ENCODE measurements around the gene RBAK.
"Not testable (repeated sequence)": the region's sequence is repeated elsewhere in the genome, so short reads cannot be mapped to it uniquely, and the experiment has no call there.

RBAK gene

GRCh38 chr7:5088228-5088833 is 42.7 kb downstream of the RBAK start:
- H3K9me3 ChIP-seq (ENCODE audit: control extremely low read depth in 1 of 5, control insufficient read depth in 4 of 5, insufficient read depth in 2 of 5, low read depth in 1 of 5, low read length in 4 of 5); H3K4me3 ChIP-seq (ENCODE audit: control insufficient read depth in 1 of 7, extremely low read depth in 1 of 7, insufficient read depth in 4 of 7, low read depth in 2 of 7, low read length in 6 of 7); DNase-seq; POLR2A ChIA-PET; H3K36me3 ChIP-seq (ENCODE audit: control insufficient read depth in 4 of 4, insufficient read depth in 4 of 4, low read length in 3 of 4); H3K4me1 ChIP-seq (ENCODE audit: control extremely low read depth in 1 of 4, control insufficient read depth in 4 of 4, insufficient read depth in 4 of 4, low read length in 3 of 4); H3K27ac ChIP-seq (ENCODE audit: insufficient read depth in 1 of 2, low read depth in 1 of 2, low read length in 2 of 2, poor library complexity in 1 of 2, severe bottlenecking in 2 of 2): not testable (repeated sequence)
- 94% methylated on average over 8 of the region's 12 CpGs for WGBS (ENCODE audit: insufficient coverage)
- CTCF ChIA-PET: interaction anchor here (0.8 to 6.8 kb wide), 5 partner anchors 114 to 296 kb away, joined by 3 to 52 read pairs (median 4); no protein-coding TSS in a partner anchor
- peaks cover 0 to 15% (median 2%) of the 10 kb centered on the region in 5 experiments for H3K27me3 ChIP-seq (replicated peaks in 2 of 5; ENCODE audit: control insufficient read depth in 4 of 5, insufficient read depth in 5 of 5, low read length in 4 of 5)

DNA sequence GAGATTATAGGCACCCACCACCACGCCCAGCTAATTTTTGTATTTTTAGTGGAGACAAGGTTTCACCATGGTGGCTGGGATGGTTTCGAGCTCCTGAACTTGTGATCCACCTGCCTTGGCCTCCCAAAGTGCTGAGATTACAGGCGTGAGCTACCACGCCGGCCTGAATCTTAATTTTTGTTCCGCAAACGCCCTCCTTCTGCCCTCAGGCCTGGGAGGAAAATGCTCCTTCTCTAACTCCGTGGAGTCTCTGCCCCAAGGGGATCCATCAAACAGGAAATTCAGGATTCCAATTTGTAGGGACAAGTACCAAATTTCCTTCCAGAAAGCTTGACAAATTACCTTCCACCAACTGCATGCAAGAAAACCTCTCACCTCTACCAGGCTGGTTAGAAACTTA is 43.2 kb downstream of the RBAK start:
- WGBS (ENCODE audit: insufficient coverage): 92% methylated on average over 8 of the region's 8 CpGs
- H3K4me1 ChIP-seq (ENCODE audit: control extremely low read depth in 1 of 4, control insufficient read depth in 4 of 4, insufficient read depth in 4 of 4, low read length in 3 of 4): peaks cover 0 to 3% (median 1%) of the 10 kb centered on the region in 4 experiments
- H3K27me3 ChIP-seq (replicated peaks in 2 of 5; ENCODE audit: control insufficient read depth in 4 of 5, insufficient read depth in 5 of 5, low read length in 4 of 5): peaks cover 0 to 14% (median 2%) of the 10 kb centered on the region in 5 experiments
- H3K9me3 ChIP-seq (ENCODE audit: control extremely low read depth in 1 of 5, control insufficient read depth in 4 of 5, insufficient read depth in 2 of 5, low read depth in 1 of 5, low read length in 4 of 5): peaks cover 0 to 12% (median 4%) of the 10 kb centered on the region in 5 experiments
- H3K4me3 ChIP-seq (ENCODE audit: control insufficient read depth in 1 of 7, extremely low read depth in 1 of 7, insufficient read depth in 4 of 7, low read depth in 2 of 7, low read length in 6 of 7): no peak overlapping the region
- ChIA-PET CTCF (interaction anchor here (1.6 to 6.8 kb wide), 3 partner anchors 115 to 296 kb away, joined by 4 to 52 read pairs (median 30); no protein-coding TSS in a partner anchor), POLR2A (no interaction called here)
- no peak for DNase-seq
- H3K27ac ChIP-seq (ENCODE audit: insufficient read depth in 1 of 2, low read depth in 1 of 2, low read length in 2 of 2, poor library complexity in 1 of 2, severe bottlenecking in 2 of 2): no peak overlapping the region
- no peaks in the 10 kb centered on the region for H3K36me3 ChIP-seq (ENCODE audit: control insufficient read depth in 4 of 4, insufficient read depth in 4 of 4, low read length in 3 of 4)

- Histone ChIP-seq H3K27ac (ENCODE audit: insufficient read depth in 1 of 2, low read depth in 1 of 2, low read length in 2 of 2, poor library complexity in 1 of 2, severe bottlenecking in 2 of 2) (no peak overlapping the region), H3K4me1 (ENCODE audit: control extremely low read depth in 1 of 4, control insufficient read depth in 4 of 4, insufficient read depth in 4 of 4, low read length in 3 of 4) (no peaks in the 10 kb centered on the region), H3K27me3 (replicated peaks in 2 of 5; ENCODE audit: control insufficient read depth in 4 of 5, insufficient read depth in 5 of 5, low read length in 4 of 5) (no peaks in the 10 kb centered on the region), H3K9me3 (ENCODE audit: control extremely low read depth in 1 of 5, control insufficient read depth in 4 of 5, insufficient read depth in 2 of 5, low read depth in 1 of 5, low read length in 4 of 5) (peaks cover 2 to 34% (median 18%) of the 10 kb centered on the region in 5 experiments), H3K4me3 (ENCODE audit: control insufficient read depth in 1 of 7, extremely low read depth in 1 of 7, insufficient read depth in 4 of 7, low read depth in 2 of 7, low read length in 6 of 7) (no peak overlapping the region), H3K36me3 (ENCODE audit: control insufficient read depth in 4 of 4, insufficient read depth in 4 of 4, low read length in 3 of 4) (no peaks in the 10 kb centered on the region)
- no peak for DNase-seq
- WGBS (ENCODE audit: insufficient coverage): 90% methylated on average over 2 of the region's 5 CpGs
- ChIA-PET CTCF (no interaction called here), POLR2A (no interaction called here)
Measured at GRCh38 chr7:5093948-5094347, 48.3 kb downstream of the RBAK start.

DNA sequence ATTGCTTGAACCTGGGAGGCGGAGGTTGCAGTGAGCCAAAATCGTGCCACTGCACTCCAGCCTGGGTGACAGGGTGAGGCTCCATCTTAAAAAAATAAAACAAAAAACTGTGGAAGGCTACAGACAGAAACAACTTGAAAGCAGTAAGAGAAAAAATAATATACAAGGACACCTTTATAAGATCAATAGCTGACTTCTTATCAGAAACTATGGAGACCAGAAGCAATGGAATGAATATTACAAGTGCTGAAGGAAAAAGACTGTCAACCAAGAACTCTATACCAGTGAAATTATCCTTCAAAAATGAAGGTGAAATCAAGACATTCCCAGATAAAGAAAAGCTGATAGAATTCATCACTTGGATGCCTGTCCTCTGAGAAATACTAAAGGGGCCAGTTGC is 49.0 kb downstream of the RBAK start:
- Histone ChIP-seq H3K4me3 (ENCODE audit: control insufficient read depth in 1 of 7, extremely low read depth in 1 of 7, insufficient read depth in 4 of 7, low read depth in 2 of 7, low read length in 6 of 7) (no peak overlapping the region), H3K9me3 (ENCODE audit: control extremely low read depth in 1 of 5, control insufficient read depth in 4 of 5, insufficient read depth in 2 of 5, low read depth in 1 of 5, low read length in 4 of 5) (peaks cover 2 to 34% (median 20%) of the 10 kb centered on the region in 5 experiments), H3K27me3 (replicated peaks in 2 of 5; ENCODE audit: control insufficient read depth in 4 of 5, insufficient read depth in 5 of 5, low read length in 4 of 5) (no peaks in the 10 kb centered on the region), H3K4me1 (ENCODE audit: control extremely low read depth in 1 of 4, control insufficient read depth in 4 of 4, insufficient read depth in 4 of 4, low read length in 3 of 4) (no peaks in the 10 kb centered on the region), H3K27ac (ENCODE audit: insufficient read depth in 1 of 2, low read depth in 1 of 2, low read length in 2 of 2, poor library complexity in 1 of 2, severe bottlenecking in 2 of 2) (no peak overlapping the region), H3K36me3 (ENCODE audit: control insufficient read depth in 4 of 4, insufficient read depth in 4 of 4, low read length in 3 of 4) (no peaks in the 10 kb centered on the region)
- DNase-seq: peak in 1 of 3 donors; percentile 22
- 100% methylated on average over 1 of the region's 2 CpGs for WGBS (ENCODE audit: insufficient coverage)
- POLR2A ChIA-PET: no interaction called here
- CTCF ChIA-PET: interaction anchor here (1.6 kb wide), 1 partner anchor 8 kb away, joined by 3 read pairs; no protein-coding TSS in a partner anchor

- DNase-seq: no peak
- WGBS (ENCODE audit: insufficient coverage): 74% methylated on average over 5 of the region's 7 CpGs
- Histone ChIP-seq H3K4me3 (ENCODE audit: control insufficient read depth in 1 of 7, extremely low read depth in 1 of 7, insufficient read depth in 4 of 7, low read depth in 2 of 7, low read length in 6 of 7) (no peak overlapping the region), H3K27ac (ENCODE audit: insufficient read depth in 1 of 2, low read depth in 1 of 2, low read length in 2 of 2, poor library complexity in 1 of 2, severe bottlenecking in 2 of 2) (no peak overlapping the region), H3K36me3 (ENCODE audit: control insufficient read depth in 4 of 4, insufficient read depth in 4 of 4, low read length in 3 of 4) (no peaks in the 10 kb centered on the region), H3K9me3 (ENCODE audit: control extremely low read depth in 1 of 5, control insufficient read depth in 4 of 5, insufficient read depth in 2 of 5, low read depth in 1 of 5, low read length in 4 of 5) (no peaks in the 10 kb centered on the region), H3K27me3 (replicated peaks in 2 of 5; ENCODE audit: control insufficient read depth in 4 of 5, insufficient read depth in 5 of 5, low read length in 4 of 5) (peaks cover 0 to 5% (median 0%) of the 10 kb centered on the region in 5 experiments), H3K4me1 (ENCODE audit: control extremely low read depth in 1 of 4, control insufficient read depth in 4 of 4, insufficient read depth in 4 of 4, low read length in 3 of 4) (no peaks in the 10 kb centered on the region)
- POLR2A ChIA-PET: interaction anchor here (0.6 kb wide), 1 partner anchor 1696 kb away, joined by 4 read pairs; no protein-coding TSS in a partner anchor
- CTCF ChIA-PET: interaction anchor here (1.1 kb wide), 1 partner anchor 142 kb away, joined by 3 read pairs; no protein-coding TSS in a partner anchor
Measured at GRCh38 chr7:5116359-5116758, 70.7 kb downstream of the RBAK start.

GRCh38 chr7:5117095-5117970 is 71.7 kb downstream of the RBAK start:
- no peak overlapping the region for H3K27ac ChIP-seq (ENCODE audit: insufficient read depth in 1 of 2, low read depth in 1 of 2, low read length in 2 of 2, poor library complexity in 1 of 2, severe bottlenecking in 2 of 2)
- DNase-seq: no peak
- WGBS (ENCODE audit: insufficient coverage): 95% methylated on average over 55 of the region's 56 CpGs
- POLR2A ChIA-PET: no interaction called here
- H3K9me3 ChIP-seq (ENCODE audit: control extremely low read depth in 1 of 5, control insufficient read depth in 4 of 5, insufficient read depth in 2 of 5, low read depth in 1 of 5, low read length in 4 of 5): no peaks in the 10 kb centered on the region
- H3K4me3 ChIP-seq (ENCODE audit: control insufficient read depth in 1 of 7, extremely low read depth in 1 of 7, insufficient read depth in 4 of 7, low read depth in 2 of 7, low read length in 6 of 7): no peak overlapping the region
- H3K27me3 ChIP-seq (replicated peaks in 2 of 5; ENCODE audit: control insufficient read depth in 4 of 5, insufficient read depth in 5 of 5, low read length in 4 of 5): peaks cover 0 to 5% (median 0%) of the 10 kb centered on the region in 5 experiments
- H3K36me3 ChIP-seq (ENCODE audit: control insufficient read depth in 4 of 4, insufficient read depth in 4 of 4, low read length in 3 of 4): no peaks in the 10 kb centered on the region
- CTCF ChIA-PET: interaction anchor here (1.1 kb wide), 1 partner anchor 143 kb away, joined by 3 read pairs; no protein-coding TSS in a partner anchor
- no peaks in the 10 kb centered on the region for H3K4me1 ChIP-seq (ENCODE audit: control extremely low read depth in 1 of 4, control insufficient read depth in 4 of 4, insufficient read depth in 4 of 4, low read length in 3 of 4)
